GM18873 (cell line): ENCODE data around the gene DDN.

Source experiments
- ATAC-seq: cut with Tn5 transposase; IDR thresholded peaks from one replicate; pipeline ENCODE4 v1.9.1; 2021; ENCODE audit warnings: mild to moderate bottlenecking, moderate library complexity, moderate number of reproducible peaks; ENCODE audit not compliant: unreplicated experiment, low FRiP score

DDN gene

GRCh38 chr12:49015196-49015595 is 16.0 kb upstream of the DDN start:
- no peak for ATAC-seq

- ATAC-seq, result no peak
Observed at GRCh38 chr12:49014547-49014946, 15.4 kb upstream of the DDN start.

GRCh38 chr12:49013428-49013827 is 14.3 kb upstream of the DDN start:
- no peak for ATAC-seq

- no peak for ATAC-seq
Observed at GRCh38 chr12:49012739-49013138, 13.6 kb upstream of the DDN start.

- ATAC-seq, result no peak
Observed at GRCh38 chr12:49010092-49010668, 11.0 kb upstream of the DDN start.

- ATAC-seq, result no peak
Observed at GRCh38 chr12:49008943-49009342, 9.8 kb upstream of the DDN start.

- no peak for ATAC-seq
Observed at GRCh38 chr12:49000346-49000745, 1.2 kb upstream of the DDN start.

GRCh38 chr12:48998497-48999353 is 450 bp downstream of the DDN start:
- ATAC-seq, result no peak

GRCh38 chr12:48997719-48998496 is 1.3 kb downstream of the DDN start:
- ATAC-seq, result no peak

- ATAC-seq, result no peak
Observed at GRCh38 chr12:48996794-48997718, 2.1 kb downstream of the DDN start.

- no peak for ATAC-seq
Observed at GRCh38 chr12:48995086-48995879, 3.9 kb downstream of the DDN start.

- no peak for ATAC-seq
Observed at GRCh38 chr12:48994224-48995085, 4.7 kb downstream of the DDN start.

GRCh38 chr12:48993787-48994186 is 5.4 kb downstream of the DDN start:
- no peak for ATAC-seq

GRCh38 chr12:48991247-48992050 is 7.7 kb downstream of the DDN start:
- no peak for ATAC-seq

- no peak for ATAC-seq
Observed at GRCh38 chr12:48990552-48990951, 8.6 kb downstream of the DDN start.

- ATAC-seq, result no peak
Observed at GRCh38 chr12:48988030-48988649, 11.0 kb downstream of the DDN start.

GRCh38 chr12:48986720-48987291 is 12.4 kb downstream of the DDN start:
- ATAC-seq, result no peak
